Measurements from ENCODE around the gene PIK3R3.

Gene PIK3R3

GRCh38 chr1:46113948-46114347, 18.5 kb downstream of the PIK3R3 start:
- Histone ChIP-seq H3K36me3 (ENCODE audit: control insufficient read depth, insufficient read depth, low read length) (no peaks in the 10 kb centered on the region), H3K27me3 (replicated peaks; ENCODE audit: control insufficient read depth, insufficient read depth, low read length) (no peaks in the 10 kb centered on the region), H3K4me3 (replicated peaks; ENCODE audit: low read depth, low read length) (no peak overlapping the region)
- TF ChIP-seq CTCF (IDR thresholded peaks at IDR 0.05; ENCODE audit: insufficient read depth, low read length, poor library complexity, severe bottlenecking) = no peak
- no peak for DNase-seq (ENCODE audit: extremely low read depth, insufficient read length)

- H3K36me3 ChIP-seq (ENCODE audit: control insufficient read depth, insufficient read depth, low read length) = no peaks in the 10 kb centered on the region
- DNase-seq (ENCODE audit: extremely low read depth, insufficient read length) = no peak
- H3K27me3 ChIP-seq (replicated peaks; ENCODE audit: control insufficient read depth, insufficient read depth, low read length) = no peaks in the 10 kb centered on the region
- TF ChIP-seq CTCF (IDR thresholded peaks at IDR 0.05; ENCODE audit: insufficient read depth, low read length, poor library complexity, severe bottlenecking) = no peak
- no peak overlapping the region for H3K4me3 ChIP-seq (replicated peaks; ENCODE audit: low read depth, low read length)
These were observed 20.3 kb downstream of the PIK3R3 start for GRCh38 chr1:46112108-46112507.

GRCh38 chr1:46110521-46110920, 21.9 kb downstream of the PIK3R3 start:
- Histone ChIP-seq H3K4me3 (replicated peaks; ENCODE audit: low read depth, low read length) (no peak overlapping the region), H3K27me3 (replicated peaks; ENCODE audit: control insufficient read depth, insufficient read depth, low read length) (no peaks in the 10 kb centered on the region), H3K36me3 (ENCODE audit: control insufficient read depth, insufficient read depth, low read length) (no peaks in the 10 kb centered on the region)
- no peak for TF ChIP-seq CTCF (IDR thresholded peaks at IDR 0.05; ENCODE audit: insufficient read depth, low read length, poor library complexity, severe bottlenecking)
- no peak for DNase-seq (ENCODE audit: extremely low read depth, insufficient read length)

DNA sequence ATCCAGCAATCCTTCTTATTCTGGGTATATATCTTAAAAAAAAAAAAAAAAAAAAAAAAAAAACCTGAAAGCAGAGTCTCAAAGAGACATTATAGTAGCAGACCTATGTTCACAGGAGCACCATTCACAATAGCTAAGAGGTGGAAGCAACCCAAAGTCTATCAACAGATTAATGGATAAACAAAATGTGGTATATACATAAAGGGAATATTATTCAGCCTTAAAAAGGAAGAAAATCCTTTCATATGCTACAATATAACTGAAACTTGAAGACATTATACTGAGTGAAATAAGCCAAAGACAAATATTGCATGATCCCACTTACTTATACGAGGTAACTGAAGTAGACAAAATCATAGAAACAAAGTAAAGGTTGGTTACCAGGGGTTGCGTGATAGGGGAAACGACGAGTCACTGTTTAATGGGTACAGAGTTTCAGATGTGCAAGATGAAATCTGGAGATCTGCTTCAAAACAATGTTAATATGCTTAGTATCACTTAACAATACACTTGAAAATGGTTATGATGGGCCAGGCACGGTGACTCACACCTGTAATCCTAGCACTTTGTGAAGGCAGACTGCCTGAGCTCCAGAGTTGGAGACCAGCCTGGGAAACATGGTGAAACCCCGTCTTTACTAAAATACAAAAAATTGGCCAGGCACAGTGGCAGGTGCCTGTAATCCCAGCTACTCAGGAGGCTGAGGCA, 29.5 kb downstream of the PIK3R3 start:
- H3K36me3 ChIP-seq (ENCODE audit: control insufficient read depth, insufficient read depth, low read length) = no peaks in the 10 kb centered on the region
- no peaks in the 10 kb centered on the region for H3K27me3 ChIP-seq (replicated peaks; ENCODE audit: control insufficient read depth, insufficient read depth, low read length)
- no peak overlapping the region for H3K4me3 ChIP-seq (replicated peaks; ENCODE audit: low read depth, low read length)
- DNase-seq (ENCODE audit: extremely low read depth, insufficient read length) = no peak
- no peak for TF ChIP-seq CTCF (IDR thresholded peaks at IDR 0.05; ENCODE audit: insufficient read depth, low read length, poor library complexity, severe bottlenecking)

DNA sequence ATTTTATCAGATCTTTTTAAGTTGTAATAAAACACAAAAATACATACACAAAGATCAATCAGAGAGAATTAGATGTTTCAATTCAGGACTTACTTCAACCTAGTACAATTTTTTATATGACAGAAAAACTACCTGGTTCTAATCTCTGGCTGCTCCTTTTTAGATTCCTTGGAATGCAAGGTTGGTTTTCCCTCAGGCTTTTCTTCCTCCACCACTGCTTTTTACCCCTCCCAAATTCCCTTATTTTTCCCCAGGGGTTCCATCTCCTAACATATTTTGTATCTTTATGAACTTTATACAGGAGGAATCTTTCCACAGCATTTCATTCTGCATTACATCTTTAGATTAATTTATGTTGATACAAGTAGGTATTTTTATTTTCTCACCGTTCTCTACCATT, 33.2 kb downstream of the PIK3R3 start:
- Histone ChIP-seq H3K36me3 (ENCODE audit: control insufficient read depth, insufficient read depth, low read length) (no peaks in the 10 kb centered on the region), H3K4me3 (replicated peaks; ENCODE audit: low read depth, low read length) (no peak overlapping the region), H3K27me3 (replicated peaks; ENCODE audit: control insufficient read depth, insufficient read depth, low read length) (no peaks in the 10 kb centered on the region)
- no peak for TF ChIP-seq CTCF (IDR thresholded peaks at IDR 0.05; ENCODE audit: insufficient read depth, low read length, poor library complexity, severe bottlenecking)
- no peak for DNase-seq (ENCODE audit: extremely low read depth, insufficient read length)
